SK-N-SH treated with all-trans-retinoic acid at 6 μM for 48 hours (cell line): ENCODE measurements around the gene IFNW1.
"Not testable (repeated sequence)": the region's sequence is repeated elsewhere in the genome, so short reads cannot be mapped to it uniquely, and the experiment has no call there.

ENCODE experiments used
- ATAC-seq: fragments of 200-7000 bp; cut with Tn5 transposase; 3 replicates; pipeline ENCODE4 v1.9.1; 2020; ENCODE audit warnings: mild to moderate bottlenecking, moderate library complexity
- ARNTL ChIP-seq: fragments of 450-650 bp; formaldehyde crosslinking; IDR thresholded peaks from 2 replicates; pipeline ENCODE4 v1.5.0; 2020; ENCODE audit warnings: low read depth, mild to moderate bottlenecking, moderate library complexity, borderline replicate concordance
- BACH2 ChIP-seq: fragments of 250-450 bp; sonication (Bioruptor Pico); IDR thresholded peaks from 2 replicates; pipeline ENCODE4 v1.9.0; 2021; ENCODE audit warnings: mild to moderate bottlenecking, borderline replicate concordance
- CSDC2 ChIP-seq: fragments of 250-450 bp; sonication (Bioruptor Pico); IDR thresholded peaks from 2 replicates; pipeline ENCODE4 v1.5.0; 2020; ENCODE audit warnings: mild to moderate bottlenecking, moderate library complexity
- ESRRG ChIP-seq: fragments of 250-450 bp; sonication (Bioruptor Pico); IDR thresholded peaks from 2 replicates; pipeline ENCODE4 v1.6.1; 2021; ENCODE audit warnings: mild to moderate bottlenecking
- GLIS3 ChIP-seq: fragments of 250-450 bp; sonication (Bioruptor Pico); IDR thresholded peaks from 2 replicates; pipeline ENCODE4 v1.5.0; 2020; ENCODE audit warnings: mild to moderate bottlenecking, moderate library complexity
- ISL1 ChIP-seq: fragments of 250-450 bp; sonication (Bioruptor Pico); IDR thresholded peaks from 2 replicates; pipeline ENCODE4 v2.1.2; 2022; ENCODE audit warnings: mild to moderate bottlenecking, moderate library complexity
- OSR1 ChIP-seq: fragments of 250-450 bp; sonication (Bioruptor Pico); IDR thresholded peaks from 2 replicates; pipeline ENCODE4 v1.8.0; 2022; ENCODE audit warnings: moderate library complexity, mild to moderate bottlenecking, inconsistent platforms
- POU6F1 ChIP-seq: fragments of 250-450 bp; sonication (Bioruptor Pico); IDR thresholded peaks from 2 replicates; pipeline ENCODE4 v1.8.0; 2021; ENCODE audit warnings: low read depth, mild to moderate bottlenecking, moderate library complexity, borderline replicate concordance
- PPARA ChIP-seq: fragments of 250-450 bp; sonication (Bioruptor Pico); IDR thresholded peaks from 2 replicates; pipeline ENCODE4 v1.5.0; 2020; ENCODE audit warnings: mild to moderate bottlenecking, borderline replicate concordance
- RARB ChIP-seq: fragments of 250-450 bp; sonication (Bioruptor Pico); IDR thresholded peaks from 2 replicates; pipeline ENCODE4 v1.8.0; 2021; ENCODE audit warnings: mild to moderate bottlenecking, moderate library complexity
- SNAI2 ChIP-seq: fragments of 250-450 bp; sonication (Bioruptor Pico); IDR thresholded peaks from 2 replicates; pipeline ENCODE4 v1.5.0; 2020; ENCODE audit warnings: mild to moderate bottlenecking, moderate library complexity
- TOX ChIP-seq: fragments of 250-450 bp; sonication (Bioruptor Pico); IDR thresholded peaks from 2 replicates; pipeline ENCODE4 v1.8.0; 2021; ENCODE audit warnings: mild to moderate bottlenecking, moderate library complexity, borderline replicate concordance
- TSHZ2 ChIP-seq: fragments of 250-450 bp; sonication (Bioruptor Pico); IDR thresholded peaks from 2 replicates; pipeline ENCODE4 v1.5.0; 2020; ENCODE audit warnings: mild to moderate bottlenecking, moderate library complexity
- ZFP3 ChIP-seq: fragments of 250-450 bp; sonication (Bioruptor Pico); IDR thresholded peaks from 2 replicates; pipeline ENCODE4 v1.5.0; 2020; ENCODE audit warnings: mild to moderate bottlenecking, moderate library complexity
- ZFP30 ChIP-seq: fragments of 450-650 bp; formaldehyde crosslinking; IDR thresholded peaks from 2 replicates; pipeline ENCODE4 v1.5.0; 2022; ENCODE audit warnings: mild to moderate bottlenecking, moderate library complexity
- ZNF565 ChIP-seq: fragments of 450-650 bp; formaldehyde crosslinking; conservative IDR thresholded peaks from 2 replicates; pipeline ENCODE4 v1.5.0; 2020; ENCODE audit warnings: low read depth, mild to moderate bottlenecking, moderate library complexity
- ZNF70 ChIP-seq: fragments of 450-650 bp; formaldehyde crosslinking; IDR thresholded peaks from 2 replicates; pipeline ENCODE4 v1.5.0; 2020; ENCODE audit warnings: mild to moderate bottlenecking, moderate library complexity
- TF ChIP-seq, protein P1 (sequence below): fragments of 250-450 bp; sonication (Bioruptor Pico); IDR thresholded peaks from 2 replicates; pipeline ENCODE4 v1.5.1; 2021; ENCODE audit warnings: mild to moderate bottlenecking, moderate library complexity
- TF ChIP-seq, protein P2 (sequence below): fragments of 250-450 bp; sonication (Bioruptor Pico); IDR thresholded peaks from 2 replicates; pipeline ENCODE4 v1.8.0; 2020; ENCODE audit warnings: mild to moderate bottlenecking, moderate library complexity, borderline replicate concordance

Gene IFNW1

GRCh38 chr9:21154018-21154608, 12.5 kb upstream of the IFNW1 start:
- TF ChIP-seq ZFP3 (CRISPR knock-in tag) (no peak), CSDC2 (no peak), ISL1 (no peak), ZFP30 (no peak)

DNA sequence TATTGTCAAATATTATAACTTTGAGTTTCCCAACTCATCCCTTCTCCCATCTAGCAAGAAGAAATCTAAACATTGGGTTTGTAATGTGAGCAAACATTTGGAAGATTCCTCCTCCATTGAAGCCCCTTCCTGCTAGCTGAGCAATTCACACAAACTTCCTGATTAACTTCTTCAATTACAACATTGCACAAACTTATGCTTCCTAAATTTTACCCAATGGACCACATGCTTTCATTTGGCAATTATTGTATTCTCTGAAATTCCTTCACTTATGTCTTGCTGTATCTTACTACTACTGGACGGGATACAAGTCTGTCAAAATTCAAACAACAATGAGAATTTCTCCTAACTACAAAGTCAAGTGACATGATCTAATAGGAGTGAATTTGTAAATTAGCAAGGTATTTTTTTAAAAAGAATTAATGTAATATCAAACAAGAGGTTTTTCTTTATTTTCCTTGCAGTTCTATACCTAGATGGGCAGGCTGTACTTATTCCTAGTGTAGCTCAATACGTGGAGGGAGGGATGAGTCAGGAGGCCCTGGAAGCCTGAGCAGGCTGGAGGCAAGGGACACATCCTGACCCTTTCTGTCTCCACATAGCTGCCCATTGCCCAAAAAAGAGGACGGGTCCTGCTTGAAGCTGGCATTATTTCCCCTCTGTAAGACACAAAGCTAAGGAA, 11.8 kb upstream of the IFNW1 start:
- no peak for TF ChIP-seq PPARA
- TF ChIP-seq POU6F1: no peak
- no peak for TF ChIP-seq OSR1
- no peak for TF ChIP-seq ZNF565 (CRISPR knock-in tag)
- no peak for TF ChIP-seq TOX
- no peak for TF ChIP-seq ZNF70 (CRISPR knock-in tag)
- TF ChIP-seq RARB (CRISPR knock-in tag): no peak
- peak; percentile 67 for ATAC-seq

More at GRCh38 chr9:21154018-21154608, 12.5 kb upstream of the IFNW1 start:
- ATAC-seq: peak; percentile 69

DNA sequence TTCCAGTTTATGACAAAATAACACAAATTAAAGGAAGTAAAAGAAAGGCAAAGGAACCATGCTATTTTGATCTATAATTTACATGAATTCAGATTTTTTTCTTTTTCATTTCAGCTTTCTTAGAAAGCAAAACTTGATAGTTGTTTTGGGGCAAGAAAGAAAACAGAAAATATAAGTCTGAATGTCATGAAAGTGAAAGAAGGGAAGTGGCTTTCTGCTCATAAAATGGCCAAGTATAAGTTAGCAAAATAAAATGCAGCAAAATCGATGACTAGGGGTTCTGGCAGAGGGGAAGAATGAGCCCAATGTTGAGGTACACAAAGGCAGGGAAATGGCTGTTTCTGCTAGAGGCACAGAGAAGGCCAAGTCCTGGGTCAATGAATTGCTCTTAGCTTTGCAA, 3.0 kb upstream of the IFNW1 start:
- ATAC-seq: no peak
- TF ChIP-seq, protein P1, sequence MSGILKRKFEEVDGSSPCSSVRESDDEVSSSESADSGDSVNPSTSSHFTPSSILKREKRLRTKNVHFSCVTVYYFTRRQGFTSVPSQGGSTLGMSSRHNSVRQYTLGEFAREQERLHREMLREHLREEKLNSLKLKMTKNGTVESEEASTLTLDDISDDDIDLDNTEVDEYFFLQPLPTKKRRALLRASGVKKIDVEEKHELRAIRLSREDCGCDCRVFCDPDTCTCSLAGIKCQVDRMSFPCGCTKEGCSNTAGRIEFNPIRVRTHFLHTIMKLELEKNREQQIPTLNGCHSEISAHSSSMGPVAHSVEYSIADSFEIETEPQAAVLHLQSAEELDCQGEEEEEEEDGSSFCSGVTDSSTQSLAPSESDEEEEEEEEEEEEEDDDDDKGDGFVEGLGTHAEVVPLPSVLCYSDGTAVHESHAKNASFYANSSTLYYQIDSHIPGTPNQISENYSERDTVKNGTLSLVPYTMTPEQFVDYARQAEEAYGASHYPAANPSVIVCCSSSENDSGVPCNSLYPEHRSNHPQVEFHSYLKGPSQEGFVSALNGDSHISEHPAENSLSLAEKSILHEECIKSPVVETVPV: no peak
- TF ChIP-seq SNAI2 (CRISPR knock-in tag) (no peak), ESRRG (CRISPR knock-in tag) (no peak), TOX (no peak), ISL1 (no peak)

DNA sequence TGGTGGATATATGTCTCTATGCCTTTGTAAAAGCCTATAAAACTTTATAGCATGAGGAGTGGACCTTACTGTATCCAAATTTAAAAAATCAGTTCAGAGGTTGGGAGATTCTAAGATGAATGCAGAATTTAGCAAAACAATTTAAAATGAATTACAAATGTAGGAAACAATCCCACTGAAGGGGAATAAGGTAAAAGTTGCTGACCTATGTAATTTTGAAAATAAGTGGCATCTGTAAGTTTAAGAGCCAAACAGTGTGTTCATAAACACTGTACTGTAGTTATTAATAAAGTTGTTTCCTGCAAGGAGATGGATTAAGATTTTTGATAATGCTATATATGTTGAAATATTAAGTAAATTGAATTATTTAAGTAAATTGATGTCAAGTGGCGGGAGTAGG, 4.6 kb downstream of the IFNW1 start:
- TF ChIP-seq PPARA (no peak), GLIS3 (CRISPR knock-in tag) (no peak), ZNF70 (CRISPR knock-in tag) (no peak), ARNTL (CRISPR knock-in tag) (no peak), ZNF565 (CRISPR knock-in tag) (no peak), BACH2 (no peak), SNAI2 (CRISPR knock-in tag) (no peak)
- TF ChIP-seq, protein P2, sequence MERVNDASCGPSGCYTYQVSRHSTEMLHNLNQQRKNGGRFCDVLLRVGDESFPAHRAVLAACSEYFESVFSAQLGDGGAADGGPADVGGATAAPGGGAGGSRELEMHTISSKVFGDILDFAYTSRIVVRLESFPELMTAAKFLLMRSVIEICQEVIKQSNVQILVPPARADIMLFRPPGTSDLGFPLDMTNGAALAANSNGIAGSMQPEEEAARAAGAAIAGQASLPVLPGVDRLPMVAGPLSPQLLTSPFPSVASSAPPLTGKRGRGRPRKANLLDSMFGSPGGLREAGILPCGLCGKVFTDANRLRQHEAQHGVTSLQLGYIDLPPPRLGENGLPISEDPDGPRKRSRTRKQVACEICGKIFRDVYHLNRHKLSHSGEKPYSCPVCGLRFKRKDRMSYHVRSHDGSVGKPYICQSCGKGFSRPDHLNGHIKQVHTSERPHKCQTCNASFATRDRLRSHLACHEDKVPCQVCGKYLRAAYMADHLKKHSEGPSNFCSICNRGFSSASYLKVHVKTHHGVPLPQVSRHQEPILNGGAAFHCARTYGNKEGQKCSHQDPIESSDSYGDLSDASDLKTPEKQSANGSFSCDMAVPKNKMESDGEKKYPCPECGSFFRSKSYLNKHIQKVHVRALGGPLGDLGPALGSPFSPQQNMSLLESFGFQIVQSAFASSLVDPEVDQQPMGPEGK (CRISPR knock-in tag): no peak
- no peak for ATAC-seq

DNA sequence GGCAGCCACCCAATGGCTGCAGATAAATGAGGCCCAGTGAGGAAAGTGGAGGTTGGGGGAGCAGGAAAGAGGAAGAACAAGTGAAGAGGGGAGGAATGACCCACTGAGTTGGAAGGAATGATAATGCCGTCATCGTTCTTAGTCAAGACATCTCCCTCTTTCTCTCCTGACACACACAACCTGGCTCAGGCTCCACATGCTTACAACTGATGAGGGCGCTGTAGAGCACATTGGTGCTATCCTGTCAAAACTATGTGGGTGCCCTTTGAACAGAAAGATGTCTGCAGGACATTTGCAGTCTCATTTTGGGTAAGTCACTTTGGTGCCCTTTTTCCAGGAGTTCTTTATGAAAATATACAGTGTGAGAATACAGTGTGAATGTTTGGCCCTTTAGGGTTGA, 5.9 kb downstream of the IFNW1 start:
- ATAC-seq: no peak
- TF ChIP-seq TSHZ2 (CRISPR knock-in tag) (no peak), BACH2 (no peak), POU6F1 (no peak)

- not testable (repeated sequence) for ATAC-seq
Observed at GRCh38 chr9:21128186-21128585, 13.4 kb downstream of the IFNW1 start.
